Measurements from ENCODE around the gene MLXIPL. TPM values are rescaled to one million over a fixed set of nuclear protein-coding genes. Genes with fewer than 3 reads are reported as not detected.
"Not testable (repeated sequence)": the region's sequence is repeated elsewhere in the genome, so short reads cannot be mapped to it uniquely, and the experiment has no call there.

Gene MLXIPL
- total RNA-seq, 4 donors from 2014 or later = 7.7 to 56.2 (median 17.5) TPM

DNA sequence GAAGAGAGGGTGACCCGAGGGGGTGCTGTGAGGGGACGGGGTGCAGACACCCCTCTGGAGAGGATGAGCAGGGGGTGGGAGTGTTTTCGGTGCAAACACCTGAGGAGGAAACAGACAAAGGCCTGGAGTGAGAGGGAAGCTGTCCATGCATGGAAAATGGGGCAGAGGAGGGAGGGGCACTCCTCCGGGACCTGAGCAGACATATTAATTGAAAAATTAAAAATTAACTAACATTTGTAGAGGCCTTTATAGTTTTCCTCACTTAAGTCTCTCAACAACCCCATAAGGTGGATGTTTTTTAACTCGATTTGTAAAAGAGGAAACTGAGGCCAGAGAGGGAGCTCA is 44.5 kb upstream of the MLXIPL start:
- H3K9me3 ChIP-seq = no peaks in the 10 kb centered on the region
- 23 to 25% methylated on average over 5 of the region's 5 CpGs for WGBS, 2 donors (ENCODE audit: low coverage in 1 of 2)
- TF ChIP-seq CTCF (IDR thresholded peaks at IDR 0.05) = no peak
- TF ChIP-seq POLR2A (IDR thresholded peaks at IDR 0.05) = no peak
- no peak for TF ChIP-seq POLR2AphosphoS5 (IDR thresholded peaks at IDR 0.05)
- TF ChIP-seq EP300 (IDR thresholded peaks at IDR 0.05) = no peak
- H3K4me3 ChIP-seq = peak overlapping the region in 1 of 2 donors; percentile 83
- no peak for ATAC-seq
- H3K36me3 ChIP-seq = peaks cover 0 to 11% of the 10 kb centered on the region in 2 donors
- H3K27ac ChIP-seq = peak overlapping the region in 1 of 4 donors; percentile 68
- peaks cover 0 to 29% (median 9%) of the 10 kb centered on the region in 3 donors for H3K4me1 ChIP-seq
- peaks cover under 1% of the 10 kb centered on the region for H3K27me3 ChIP-seq

- peaks cover 0 to 29% (median 9%) of the 10 kb centered on the region in 3 donors for H3K4me1 ChIP-seq
- H3K36me3 ChIP-seq = peaks cover 0 to 11% of the 10 kb centered on the region in 2 donors
- peak overlapping the region; percentile 55 to 83 for H3K4me3 ChIP-seq
- no peaks in the 10 kb centered on the region for H3K9me3 ChIP-seq
- WGBS, 2 donors (ENCODE audit: low coverage in 1 of 2) = 0 to 5% methylated on average over 3 to 13 of the region's 52 CpGs
- peaks cover 5% of the 10 kb centered on the region for H3K27me3 ChIP-seq
- TF ChIP-seq POLR2A (IDR thresholded peaks at IDR 0.05) (no peak), CTCF (IDR thresholded peaks at IDR 0.05) (no peak), EP300 (IDR thresholded peaks at IDR 0.05) (no peak), POLR2AphosphoS5 (IDR thresholded peaks at IDR 0.05) (no peak)
- H3K27ac ChIP-seq = peak overlapping the region in 3 of 4 donors; percentile 45 to 68 (median 58)
- no peak for ATAC-seq
Observed at GRCh38 chr7:73668103-73668885, 44.0 kb upstream of the MLXIPL start.

GRCh38 chr7:73667344-73668102 is 43.2 kb upstream of the MLXIPL start, which contains the start of gene VPS37D:
TSS of gene VPS37D (plus strand) at chr7:73667831. CDS start at chr7:73667959, 128 bp downstream.
- H3K4me1 ChIP-seq = peaks cover 0 to 29% (median 9%) of the 10 kb centered on the region in 3 donors
- peak in 3 of 4 experiments; percentile 84 to 98 (median 98) for TF ChIP-seq CTCF (IDR thresholded peaks at IDR 0.05)
- peak; percentile 25 for TF ChIP-seq POLR2AphosphoS5 (IDR thresholded peaks at IDR 0.05)
- no peak for TF ChIP-seq EP300 (IDR thresholded peaks at IDR 0.05)
- no peak for TF ChIP-seq POLR2A (IDR thresholded peaks at IDR 0.05)
- peak; percentile 94 for ATAC-seq
- 16% methylated on average over 11 of the region's 79 CpGs; no CpG with 5 or more reads in 1 of the 2 donors for WGBS, 2 donors (ENCODE audit: low coverage in 1 of 2)
- peaks cover 0 to 7% (median 0%) of the 10 kb centered on the region in 3 donors for H3K9me3 ChIP-seq
- H3K36me3 ChIP-seq = peaks cover 0 to 11% of the 10 kb centered on the region in 2 donors
- peak within 1 kb of the TSS; percentile 55 to 83 for H3K4me3 ChIP-seq
- H3K27me3 ChIP-seq = peaks cover 12% of the 10 kb centered on the region
- H3K27ac ChIP-seq = peak within 1 kb of the TSS in 3 of 4 donors; percentile 45 to 68 (median 58)

DNA sequence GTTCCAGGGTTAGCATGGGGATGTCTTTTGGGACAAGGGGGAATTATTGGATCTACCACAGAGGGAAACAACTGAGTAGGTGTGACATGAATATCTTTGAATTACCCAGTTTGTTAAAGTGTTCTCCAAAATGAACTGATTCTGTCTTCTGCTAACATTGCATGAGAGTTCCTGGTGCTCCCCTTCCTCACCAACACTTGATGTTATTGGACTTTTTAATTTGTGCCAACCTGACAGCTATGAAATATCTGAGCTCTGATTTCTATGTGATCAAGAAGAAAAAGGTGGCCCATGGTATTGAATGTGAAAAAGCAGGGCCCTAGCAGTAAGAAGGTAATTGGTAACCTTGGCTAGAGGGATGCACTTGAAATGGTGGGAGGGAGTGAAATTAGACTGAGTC is 38.7 kb upstream of the MLXIPL start:
- no peak overlapping the region for H3K27ac ChIP-seq
- H3K36me3 ChIP-seq = no peaks in the 10 kb centered on the region
- H3K9me3 ChIP-seq = peaks cover 0 to 7% (median 0%) of the 10 kb centered on the region in 3 donors
- peaks cover 0 to 9% (median 0%) of the 10 kb centered on the region in 3 donors for H3K4me1 ChIP-seq
- ATAC-seq = no peak
- TF ChIP-seq EP300 (IDR thresholded peaks at IDR 0.05) (no peak), CTCF (IDR thresholded peaks at IDR 0.05) (no peak), POLR2AphosphoS5 (IDR thresholded peaks at IDR 0.05) (no peak), POLR2A (IDR thresholded peaks at IDR 0.05) (no peak)
- H3K4me3 ChIP-seq = no peak overlapping the region
- peaks cover 21% of the 10 kb centered on the region for H3K27me3 ChIP-seq

DNA sequence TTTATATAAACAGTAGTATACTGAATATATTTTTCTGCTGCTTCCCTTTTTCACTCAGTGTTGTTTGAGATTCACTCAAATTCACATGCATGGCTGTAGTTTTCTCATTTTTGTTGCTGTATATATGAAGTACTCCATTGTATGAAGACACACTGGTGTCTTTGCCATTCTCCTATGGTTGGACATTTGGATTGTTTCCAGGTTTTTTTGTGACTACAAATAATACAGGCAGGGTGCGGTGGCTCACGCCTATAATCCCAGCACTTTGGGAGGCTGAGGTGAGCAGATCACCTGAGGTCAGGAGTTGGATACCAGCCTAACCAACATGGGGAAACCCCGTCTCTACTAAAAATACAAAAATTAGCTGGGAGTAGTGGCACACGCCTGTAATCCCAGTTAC is 36.3 kb upstream of the MLXIPL start:
- not testable (repeated sequence) for H3K9me3 ChIP-seq, H3K4me1 ChIP-seq, ATAC-seq, H3K4me3 ChIP-seq, H3K27ac ChIP-seq, H3K36me3 ChIP-seq
- H3K27me3 ChIP-seq = peaks cover 21% of the 10 kb centered on the region
- WGBS, 2 donors (ENCODE audit: low coverage in 1 of 2) = 51 to 76% methylated on average over 2 to 4 of the region's 4 CpGs

Measured in gastroesophageal sphincter (tissue), 4 donors.